ENCODE measurements around the gene BPIFB2. TPM values are rescaled to one million over a fixed set of nuclear protein-coding genes. Genes with fewer than 3 reads are reported as not detected.

BPIFB2 gene
- total and polyA plus RNA-seq, 9 donors, result 0.26 TPM; not detected in 8

DNA sequence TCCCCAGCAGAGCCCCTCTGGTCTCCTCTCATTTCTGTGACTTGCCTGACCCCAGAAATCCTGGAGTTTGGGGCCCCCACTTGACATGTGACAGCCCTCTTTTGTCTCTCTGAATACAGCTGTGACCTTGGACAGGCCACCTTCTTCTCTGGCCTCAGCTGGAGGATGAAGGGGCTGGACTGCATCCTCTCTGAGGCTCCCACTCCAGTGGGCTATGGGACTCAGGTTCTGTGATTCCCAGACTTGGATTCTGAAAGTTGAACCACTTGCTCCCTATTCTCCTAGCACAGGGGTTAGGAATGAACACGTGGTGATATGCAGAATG, 55.3 kb downstream of the BPIFB2 start:
- 40 to 58% (median 47%) methylated on average over 1 of the region's 1 CpG for WGBS, 3 donors
- H3K27ac ChIP-seq, result no peak overlapping the region
- no peaks in the 10 kb centered on the region for H3K9me3 ChIP-seq
- H3K36me3 ChIP-seq, result no peaks in the 10 kb centered on the region
- intact Hi-C loops (cut with DNase I), result loop anchor here in 1 of 4 donors (10.0 kb wide), 1 partner anchor 58 kb away; the partner anchor contains the start of genes BPIFB2 and SUN5
- no peaks in the 10 kb centered on the region for H3K4me1 ChIP-seq (ENCODE audit: insufficient read depth)
- no peak for TF ChIP-seq EP300 (IDR thresholded peaks at IDR 0.05)
- H3K27me3 ChIP-seq, result no peaks in the 10 kb centered on the region
- H3K4me3 ChIP-seq, result no peak overlapping the region
- no peak for DNase-seq

GRCh38 chr20:33063271-33063670, 55.8 kb downstream of the BPIFB2 start:
- Histone ChIP-seq H3K4me1 (ENCODE audit: insufficient read depth) (no peaks in the 10 kb centered on the region), H3K27ac (no peak overlapping the region), H3K9me3 (no peaks in the 10 kb centered on the region), H3K4me3 (no peak overlapping the region), H3K27me3 (no peaks in the 10 kb centered on the region), H3K36me3 (no peaks in the 10 kb centered on the region)
- TF ChIP-seq, protein P1, sequence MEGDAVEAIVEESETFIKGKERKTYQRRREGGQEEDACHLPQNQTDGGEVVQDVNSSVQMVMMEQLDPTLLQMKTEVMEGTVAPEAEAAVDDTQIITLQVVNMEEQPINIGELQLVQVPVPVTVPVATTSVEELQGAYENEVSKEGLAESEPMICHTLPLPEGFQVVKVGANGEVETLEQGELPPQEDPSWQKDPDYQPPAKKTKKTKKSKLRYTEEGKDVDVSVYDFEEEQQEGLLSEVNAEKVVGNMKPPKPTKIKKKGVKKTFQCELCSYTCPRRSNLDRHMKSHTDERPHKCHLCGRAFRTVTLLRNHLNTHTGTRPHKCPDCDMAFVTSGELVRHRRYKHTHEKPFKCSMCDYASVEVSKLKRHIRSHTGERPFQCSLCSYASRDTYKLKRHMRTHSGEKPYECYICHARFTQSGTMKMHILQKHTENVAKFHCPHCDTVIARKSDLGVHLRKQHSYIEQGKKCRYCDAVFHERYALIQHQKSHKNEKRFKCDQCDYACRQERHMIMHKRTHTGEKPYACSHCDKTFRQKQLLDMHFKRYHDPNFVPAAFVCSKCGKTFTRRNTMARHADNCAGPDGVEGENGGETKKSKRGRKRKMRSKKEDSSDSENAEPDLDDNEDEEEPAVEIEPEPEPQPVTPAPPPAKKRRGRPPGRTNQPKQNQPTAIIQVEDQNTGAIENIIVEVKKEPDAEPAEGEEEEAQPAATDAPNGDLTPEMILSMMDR (IDR thresholded peaks at IDR 0.05), result no peak
- TF ChIP-seq POLR2A (IDR thresholded peaks at IDR 0.05) (no peak), EP300 (IDR thresholded peaks at IDR 0.05) (no peak)
- WGBS, 3 donors, result 84 to 89% (median 87%) methylated on average over 6 of the region's 6 CpGs
- DNase-seq, result no peak
- intact Hi-C loops (cut with DNase I), result loop anchor here in 1 of 4 donors (10.0 kb wide), 1 partner anchor 58 kb away; the partner anchor contains the start of genes BPIFB2 and SUN5

DNA sequence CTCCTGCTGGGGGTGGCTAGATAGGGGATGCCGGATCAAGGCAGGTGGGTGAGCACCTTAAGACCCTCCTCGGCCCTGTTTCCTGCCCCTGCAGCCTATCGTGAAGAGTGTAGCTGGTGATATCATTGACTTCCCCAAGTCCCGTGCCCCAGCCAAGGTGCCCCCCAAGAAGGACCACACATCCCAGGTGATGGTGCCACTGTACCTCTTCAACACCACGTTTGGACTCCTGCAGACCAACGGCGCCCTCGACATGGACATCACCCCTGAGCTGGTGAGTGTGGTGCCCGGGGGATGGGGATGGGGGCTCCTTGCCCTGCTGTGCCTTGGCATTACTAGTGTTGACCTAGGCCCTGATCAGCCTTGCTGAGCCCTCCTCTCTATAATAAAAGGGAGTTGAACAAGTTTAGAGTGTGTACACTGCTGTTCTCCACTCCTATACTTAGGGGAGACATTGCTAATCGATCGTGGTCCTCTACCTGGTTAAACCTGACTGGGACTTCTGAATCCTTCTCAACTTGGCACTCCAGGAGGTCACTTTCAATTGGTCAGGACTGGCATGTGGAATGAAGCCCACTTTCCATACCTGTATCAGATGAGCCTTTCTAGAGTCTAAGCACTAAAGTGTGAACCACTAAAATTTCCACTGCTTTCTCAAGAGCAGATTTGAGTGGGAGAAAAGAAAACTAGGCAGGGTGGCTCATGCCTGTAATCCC, 57.2 kb downstream of the BPIFB2 start:
- no peak overlapping the region for H3K4me3 ChIP-seq
- TF ChIP-seq EP300 (IDR thresholded peaks at IDR 0.05), result no peak
- TF ChIP-seq, protein P1 (IDR thresholded peaks at IDR 0.05), result no peak
- TF ChIP-seq POLR2A (IDR thresholded peaks at IDR 0.05), result no peak
- H3K9me3 ChIP-seq, result no peaks in the 10 kb centered on the region
- intact Hi-C loops (cut with DNase I), result loop anchor here in 1 of 4 donors (10.0 kb wide), 1 partner anchor 60 kb away; the partner anchor contains the start of genes BPIFB2 and SUN5
- H3K27me3 ChIP-seq, result no peaks in the 10 kb centered on the region
- H3K36me3 ChIP-seq, result no peaks in the 10 kb centered on the region
- DNase-seq, result no peak
- no peak overlapping the region for H3K27ac ChIP-seq
- 88 to 91% (median 90%) methylated on average over 11 of the region's 11 CpGs for WGBS, 3 donors
- no peaks in the 10 kb centered on the region for H3K4me1 ChIP-seq (ENCODE audit: insufficient read depth)

DNA sequence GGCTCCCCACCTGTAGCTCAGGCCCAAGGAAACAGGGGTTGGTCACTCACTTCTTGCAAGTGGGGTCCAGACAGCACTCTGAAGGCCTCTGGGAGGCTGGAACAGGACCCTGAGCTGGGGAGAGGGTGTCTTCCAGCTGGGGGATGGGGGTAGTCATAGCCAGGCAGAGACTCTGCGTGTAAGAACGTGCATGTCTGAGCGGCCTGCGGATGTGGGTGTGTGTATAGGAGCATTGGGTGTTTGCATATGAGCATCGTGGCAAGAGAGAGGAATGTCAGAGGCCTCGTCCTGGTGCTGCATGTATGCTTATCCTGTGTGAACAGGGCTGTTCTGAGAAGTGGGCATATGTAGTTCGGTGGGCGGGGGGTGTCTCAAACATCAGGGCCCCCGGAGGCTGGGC, 58.3 kb downstream of the BPIFB2 start:
- Histone ChIP-seq H3K36me3 (no peaks in the 10 kb centered on the region), H3K27ac (no peak overlapping the region), H3K27me3 (no peaks in the 10 kb centered on the region), H3K4me3 (no peak overlapping the region), H3K9me3 (no peaks in the 10 kb centered on the region), H3K4me1 (ENCODE audit: insufficient read depth) (no peaks in the 10 kb centered on the region)
- 78 to 81% (median 78%) methylated on average over 9 of the region's 9 CpGs for WGBS, 3 donors
- TF ChIP-seq EP300 (IDR thresholded peaks at IDR 0.05), result no peak
- TF ChIP-seq, protein P1 (IDR thresholded peaks at IDR 0.05), result no peak
- TF ChIP-seq POLR2A (IDR thresholded peaks at IDR 0.05), result no peak
- no peak for DNase-seq
- intact Hi-C loops (cut with DNase I), result loop anchor here in 1 of 4 donors (10.0 kb wide), 1 partner anchor 61 kb away; the partner anchor contains the start of genes BPIFB2 and SUN5

GRCh38 chr20:33067806-33068205, 60.3 kb downstream of the BPIFB2 start:
- Histone ChIP-seq H3K27ac (no peak overlapping the region), H3K36me3 (no peaks in the 10 kb centered on the region), H3K27me3 (no peaks in the 10 kb centered on the region), H3K4me1 (ENCODE audit: insufficient read depth) (no peaks in the 10 kb centered on the region), H3K9me3 (no peaks in the 10 kb centered on the region), H3K4me3 (no peak overlapping the region)
- no peak for DNase-seq
- 71 to 77% (median 73%) methylated on average over 3 of the region's 3 CpGs for WGBS, 3 donors
- no peak for TF ChIP-seq EP300 (IDR thresholded peaks at IDR 0.05)
- no peak for TF ChIP-seq POLR2A (IDR thresholded peaks at IDR 0.05)
- TF ChIP-seq, protein P1 (IDR thresholded peaks at IDR 0.05), result no peak
- intact Hi-C loops (cut with DNase I), result loop anchor here in 1 of 4 donors (10.0 kb wide), 1 partner anchor 63 kb away; the partner anchor contains the start of genes BPIFB2 and SUN5
